ENCODE measurements around the gene PLB1.

The PLB1 gene

GRCh38 chr2:28610583-28611201, 114.8 kb downstream of the PLB1 start:
- Mint-ChIP-seq H3K27ac (peak overlapping the region; percentile 26), H3K4me1 (ENCODE audit: low read depth) (peaks cover 31% of the 10 kb centered on the region), H3K36me3 (ENCODE audit: low read depth) (peaks cover 18% of the 10 kb centered on the region), H3K27me3 (ENCODE audit: low read depth) (no peaks in the 10 kb centered on the region), H3K4me3 (peak overlapping the region; percentile 54), H3K9me3 (no peaks in the 10 kb centered on the region)
- DNase-seq (ENCODE audit: low spot score), result peak; percentile 58

GRCh38 chr2:28612131-28612812, 116.4 kb downstream of the PLB1 start:
- peaks cover 18% of the 10 kb centered on the region for H3K36me3 Mint-ChIP-seq (ENCODE audit: low read depth)
- no peak overlapping the region for H3K4me3 Mint-ChIP-seq
- peaks cover 39% of the 10 kb centered on the region for H3K4me1 Mint-ChIP-seq (ENCODE audit: low read depth)
- no peak for DNase-seq (ENCODE audit: low spot score)
- no peaks in the 10 kb centered on the region for H3K27me3 Mint-ChIP-seq (ENCODE audit: low read depth)
- H3K27ac Mint-ChIP-seq, result no peak overlapping the region
- no peaks in the 10 kb centered on the region for H3K9me3 Mint-ChIP-seq

- Mint-ChIP-seq H3K27ac (no peak overlapping the region), H3K36me3 (ENCODE audit: low read depth) (peaks cover 18% of the 10 kb centered on the region), H3K9me3 (no peaks in the 10 kb centered on the region), H3K4me1 (ENCODE audit: low read depth) (peaks cover 46% of the 10 kb centered on the region), H3K4me3 (no peak overlapping the region), H3K27me3 (ENCODE audit: low read depth) (no peaks in the 10 kb centered on the region)
- DNase-seq (ENCODE audit: low spot score), result no peak
Measured at GRCh38 chr2:28613186-28613585, 117.3 kb downstream of the PLB1 start.

GRCh38 chr2:28613633-28614501, 118.0 kb downstream of the PLB1 start:
- Mint-ChIP-seq H3K4me3 (no peak overlapping the region), H3K27me3 (ENCODE audit: low read depth) (no peaks in the 10 kb centered on the region), H3K36me3 (ENCODE audit: low read depth) (peaks cover 16% of the 10 kb centered on the region), H3K4me1 (ENCODE audit: low read depth) (peaks cover 46% of the 10 kb centered on the region), H3K9me3 (no peaks in the 10 kb centered on the region), H3K27ac (no peak overlapping the region)
- peak; percentile 56 for DNase-seq (ENCODE audit: low spot score)

GRCh38 chr2:28615706-28616105, 119.8 kb downstream of the PLB1 start:
- no peaks in the 10 kb centered on the region for H3K27me3 Mint-ChIP-seq (ENCODE audit: low read depth)
- H3K9me3 Mint-ChIP-seq, result no peaks in the 10 kb centered on the region
- no peak overlapping the region for H3K4me3 Mint-ChIP-seq
- H3K4me1 Mint-ChIP-seq (ENCODE audit: low read depth), result peaks cover 50% of the 10 kb centered on the region
- DNase-seq (ENCODE audit: low spot score), result no peak
- H3K36me3 Mint-ChIP-seq (ENCODE audit: low read depth), result peaks cover 7% of the 10 kb centered on the region
- no peak overlapping the region for H3K27ac Mint-ChIP-seq

- H3K27me3 Mint-ChIP-seq (ENCODE audit: low read depth), result no peaks in the 10 kb centered on the region
- no peak overlapping the region for H3K27ac Mint-ChIP-seq
- no peak overlapping the region for H3K4me3 Mint-ChIP-seq
- no peak for DNase-seq (ENCODE audit: low spot score)
- peaks cover under 1% of the 10 kb centered on the region for H3K36me3 Mint-ChIP-seq (ENCODE audit: low read depth)
- H3K9me3 Mint-ChIP-seq, result no peaks in the 10 kb centered on the region
- H3K4me1 Mint-ChIP-seq (ENCODE audit: low read depth), result peaks cover 50% of the 10 kb centered on the region
Measured at GRCh38 chr2:28616396-28616999, 120.6 kb downstream of the PLB1 start.

GRCh38 chr2:28617502-28618184, 121.8 kb downstream of the PLB1 start:
- no peak for DNase-seq (ENCODE audit: low spot score)
- Mint-ChIP-seq H3K4me1 (ENCODE audit: low read depth) (peaks cover 55% of the 10 kb centered on the region), H3K9me3 (no peaks in the 10 kb centered on the region), H3K36me3 (ENCODE audit: low read depth) (no peaks in the 10 kb centered on the region), H3K27ac (peak overlapping the region; percentile 29), H3K27me3 (ENCODE audit: low read depth) (no peaks in the 10 kb centered on the region), H3K4me3 (no peak overlapping the region)

- H3K9me3 Mint-ChIP-seq, result no peaks in the 10 kb centered on the region
- no peak overlapping the region for H3K4me3 Mint-ChIP-seq
- no peak for DNase-seq (ENCODE audit: low spot score)
- H3K27me3 Mint-ChIP-seq (ENCODE audit: low read depth), result no peaks in the 10 kb centered on the region
- H3K27ac Mint-ChIP-seq, result no peak overlapping the region
- no peaks in the 10 kb centered on the region for H3K36me3 Mint-ChIP-seq (ENCODE audit: low read depth)
- H3K4me1 Mint-ChIP-seq (ENCODE audit: low read depth), result peaks cover 62% of the 10 kb centered on the region
Measured at GRCh38 chr2:28618221-28619141, 122.6 kb downstream of the PLB1 start.

GRCh38 chr2:28619213-28620196, 123.6 kb downstream of the PLB1 start:
- DNase-seq (ENCODE audit: low spot score), result no peak
- peak overlapping the region; percentile 99 for H3K27ac Mint-ChIP-seq
- no peak overlapping the region for H3K4me3 Mint-ChIP-seq
- peaks cover 1% of the 10 kb centered on the region for H3K36me3 Mint-ChIP-seq (ENCODE audit: low read depth)
- no peaks in the 10 kb centered on the region for H3K27me3 Mint-ChIP-seq (ENCODE audit: low read depth)
- peaks cover 69% of the 10 kb centered on the region for H3K4me1 Mint-ChIP-seq (ENCODE audit: low read depth)
- H3K9me3 Mint-ChIP-seq, result peaks cover 5% of the 10 kb centered on the region

- peaks cover 5% of the 10 kb centered on the region for H3K9me3 Mint-ChIP-seq
- peak overlapping the region; percentile 76 for H3K4me3 Mint-ChIP-seq
- peaks cover 78% of the 10 kb centered on the region for H3K4me1 Mint-ChIP-seq (ENCODE audit: low read depth)
- DNase-seq (ENCODE audit: low spot score), result no peak
- H3K27me3 Mint-ChIP-seq (ENCODE audit: low read depth), result no peaks in the 10 kb centered on the region
- H3K27ac Mint-ChIP-seq, result peak overlapping the region; percentile 99
- peaks cover 1% of the 10 kb centered on the region for H3K36me3 Mint-ChIP-seq (ENCODE audit: low read depth)
Measured at GRCh38 chr2:28620291-28620793, 124.5 kb downstream of the PLB1 start.

GRCh38 chr2:28620801-28621171, 124.9 kb downstream of the PLB1 start:
- Mint-ChIP-seq H3K36me3 (ENCODE audit: low read depth) (peaks cover 1% of the 10 kb centered on the region), H3K27ac (peak overlapping the region; percentile 99), H3K9me3 (peaks cover 5% of the 10 kb centered on the region), H3K4me3 (peak overlapping the region; percentile 76), H3K27me3 (ENCODE audit: low read depth) (no peaks in the 10 kb centered on the region), H3K4me1 (ENCODE audit: low read depth) (peaks cover 82% of the 10 kb centered on the region)
- no peak for DNase-seq (ENCODE audit: low spot score)

Measured in T-helper 2 cell treated with Interferon-gamma antibody and Interleukin-4, amounts not matched to agents 5 μg/mL and 100 μg/mL, for 36 hours (primary cell).